Activated naive CD8-positive, alpha-beta T cell treated with anti-CD3 and anti-CD28 coated beads, Interleukin-2, amount 10 ng/mL, durations not matched to agents 7 days and 5 days (primary cell): ENCODE data around the gene F8A2. TPM values are rescaled to one million over a fixed set of nuclear protein-coding genes. Genes with fewer than 3 reads are reported as not detected.

ENCODE experiments used
- ATAC-seq: fragments of 150-1000 bp; cut with Tn5 transposase; one replicate; pipeline ENCODE4 v1.10.0; 2021; ENCODE audit warnings: low read depth, moderate library complexity
- POLR2A ChIA-PET: fragments of 350-600 bp; sonication (Branson Sonifier 250); formaldehyde crosslinking; loops from one replicate; lab custom pipeline; 2021; ENCODE audit warnings: antibody characterized with exemption; lab: Charles Lee
- DNase-seq: peaks from one replicate; pipeline ENCODE4 v3.0.0; 2021
- H3K27ac Mint-ChIP-seq: one replicate; pipeline ENCODE4 v1.8.0; 2022; ENCODE audit warnings: mild to moderate bottlenecking, mixed read lengths
- H3K27me3 Mint-ChIP-seq: one replicate; pipeline ENCODE4 v1.8.0; 2022; ENCODE audit warnings: mild to moderate bottlenecking, moderate library complexity, mixed read lengths
- H3K36me3 Mint-ChIP-seq: one replicate; pipeline ENCODE4 v1.8.0; 2021; ENCODE audit warnings: mild to moderate bottlenecking, mixed read lengths
- H3K4me1 Mint-ChIP-seq: one replicate; pipeline ENCODE4 v1.8.0; 2021; ENCODE audit warnings: mixed read lengths
- H3K4me3 Mint-ChIP-seq: one replicate; pipeline ENCODE4 v1.8.0; 2022; ENCODE audit warnings: mild to moderate bottlenecking, moderate library complexity, mixed read lengths
- H3K9me3 Mint-ChIP-seq: one replicate; pipeline ENCODE4 v1.8.0; 2021; ENCODE audit warnings: mixed read lengths
- microRNA-seq: library from miRNA; unstranded; fragments of <30 nt; microRNA quantifications from one replicate; pipeline ENCODE4 v1.2.0, GENCODE V29; 2022
- total RNA-seq, 2 experiments: library from RNA; stranded (reverse); gene quantifications; one replicate each; pipeline ENCODE4 v1.2.3, GENCODE V29; 2021

Gene F8A2
- total RNA-seq, 2 experiments from 2014 or later = not detected

- Mint-ChIP-seq H3K9me3 (no peaks in the 10 kb centered on the region), H3K4me3 (no peak overlapping the region), H3K27me3 (no peaks in the 10 kb centered on the region), H3K27ac (no peak overlapping the region), H3K36me3 (no peaks in the 10 kb centered on the region), H3K4me1 (peaks cover 2% of the 10 kb centered on the region)
- POLR2A ChIA-PET = no interaction called here
- ATAC-seq (no peak), DNase-seq (no peak)
These were observed 35.9 kb downstream of the F8A2 start for GRCh38 chrX:155417769-155418168.

Small RNAs within 50 kb of the gene (microRNA-seq; reads per million reads assigned to microRNA genes)
- not detected for gene MIR1184-2

Other genes starting within 250 kb of the F8A2 start
- gene VBP1, start 165.6 kb upstream of the F8A2 start, total RNA-seq = 10 to 100 TPM; 44.7 to 49.2 TPM
- gene RAB39B, start 117.6 kb upstream of the F8A2 start, total RNA-seq = 1 to 10 TPM; 9.4 to 9.8 TPM
- 1 to 10 TPM in 1 of 2 experiments, under 1 TPM in 1; 0.79 to 1.3 TPM for gene CLIC2, start 47.5 kb upstream of the F8A2 start, total RNA-seq
- 10 to 100 TPM; 11.8 to 11.9 TPM for gene F8A3, start 76.5 kb downstream of the F8A2 start, total RNA-seq
- under 1 TPM; 0.33 to 0.40 TPM for gene SPRY3, start 230.5 kb downstream of the F8A2 start, total RNA-seq
- 10 to 100 TPM; 14.3 to 15.0 TPM for gene TMLHE, start 230.9 kb downstream of the F8A2 start, total RNA-seq